ENCODE measurements around the gene SOX6.

- no peak for TF ChIP-seq CTCF (IDR thresholded peaks at IDR 0.05)
- TF ChIP-seq ZFX (IDR thresholded peaks at IDR 0.05; ENCODE audit: borderline replicate concordance): no peak
Measured at GRCh38 chr11:16155448-16155847, 200.9 kb downstream of the SOX6 start.

Data from 22Rv1 (cell line).